Activated naive CD4-positive, alpha-beta T cell treated with anti-CD3 and anti-CD28 coated beads for 36 hours (primary cell): ENCODE results near the gene GGTA1. TPM values are rescaled to one million over a fixed set of nuclear protein-coding genes. Genes with fewer than 3 reads are reported as not detected.

Experiments
- CTCF ChIA-PET: fragments of 350-600 bp; sonication (Branson Sonifier 250); formaldehyde crosslinking; loops from one replicate; lab custom pipeline; 2021; ENCODE audit warnings: antibody characterized with exemption; lab: Charles Lee
- DNase-seq: peaks from one replicate; pipeline ENCODE4 v3.0.0-alpha.2; 2020
- H3K27ac Mint-ChIP-seq: one replicate; pipeline ENCODE4 v1.8.0; 2021; ENCODE audit warnings: mild to moderate bottlenecking, mixed read lengths
- H3K27me3 Mint-ChIP-seq: one replicate; pipeline ENCODE4 v1.8.0; 2021; ENCODE audit warnings: low read depth, mixed read lengths
- H3K36me3 Mint-ChIP-seq: one replicate; pipeline ENCODE4 v1.8.0; 2021; ENCODE audit warnings: low read depth, mixed read lengths
- H3K4me1 Mint-ChIP-seq: one replicate; pipeline ENCODE4 v1.8.0; 2021; ENCODE audit warnings: low read depth, mixed read lengths
- H3K4me3 Mint-ChIP-seq: one replicate; pipeline ENCODE4 v1.8.0; 2021; ENCODE audit warnings: mild to moderate bottlenecking, moderate library complexity, mixed read lengths
- H3K9me3 Mint-ChIP-seq: one replicate; pipeline ENCODE4 v1.8.0; 2021; ENCODE audit warnings: mixed read lengths
- intact Hi-C: fragments of 100-400 bp; cut with micrococcal nuclease; formaldehyde crosslinking; loops from one replicate; pipeline ENCODE4 v1.15.1; 2023
- total RNA-seq, 2 experiments: library from RNA; stranded (reverse); gene quantifications; one replicate each; pipeline ENCODE4 v1.2.3, GENCODE V29; 2021

Gene GGTA1
- total RNA-seq, 2 experiments from 2014 or later = not detected

DNA sequence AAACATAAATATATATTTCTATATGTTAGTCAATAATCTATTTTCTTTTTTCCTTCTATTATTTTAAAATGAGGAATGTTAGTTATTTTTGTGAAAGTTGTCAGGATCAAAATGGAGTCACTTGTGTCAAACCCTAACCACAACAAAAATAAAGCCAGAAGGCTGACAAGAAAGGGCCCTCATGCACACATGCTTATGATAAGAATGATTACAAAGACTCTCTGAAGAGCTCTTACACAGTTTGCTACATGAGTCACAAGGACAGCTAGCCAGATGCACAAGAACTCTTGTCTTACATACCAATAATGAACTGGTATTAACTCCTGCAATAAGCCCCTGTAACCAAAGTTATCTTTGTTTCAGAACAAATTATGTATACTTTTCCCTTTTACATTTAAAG is 64.7 kb downstream of the GGTA1 start:
- Mint-ChIP-seq H3K27ac (no peak overlapping the region), H3K36me3 (no peaks in the 10 kb centered on the region), H3K4me3 (no peak overlapping the region), H3K9me3 (no peaks in the 10 kb centered on the region), H3K4me1 (no peaks in the 10 kb centered on the region), H3K27me3 (peaks cover 5% of the 10 kb centered on the region)
- DNase-seq = no peak
- CTCF ChIA-PET = no interaction called here
- intact Hi-C loops = no loop called here

DNA sequence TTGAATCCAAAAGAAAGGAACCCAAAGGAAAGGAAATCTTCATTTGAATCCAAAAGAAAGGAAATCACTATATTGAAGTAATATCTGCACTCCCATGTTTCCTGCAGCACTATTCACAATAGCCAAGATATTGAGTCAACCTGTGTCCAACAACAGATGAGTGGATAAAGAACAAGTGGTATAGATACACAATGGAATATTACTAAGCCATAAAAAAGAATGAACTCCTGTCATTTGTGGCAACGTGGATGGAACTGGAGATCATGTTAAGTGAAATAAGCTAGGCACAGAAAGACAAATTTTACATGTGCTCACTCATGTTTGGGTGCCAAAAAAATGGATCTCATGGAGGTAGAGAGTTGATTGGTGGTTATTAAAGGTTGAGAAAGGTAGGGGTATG is 71.7 kb downstream of the GGTA1 start:
- DNase-seq = no peak
- intact Hi-C loops = no loop called here
- Mint-ChIP-seq H3K4me3 (no peak overlapping the region), H3K27me3 (peaks cover 6% of the 10 kb centered on the region), H3K27ac (no peak overlapping the region), H3K36me3 (no peaks in the 10 kb centered on the region), H3K4me1 (no peaks in the 10 kb centered on the region), H3K9me3 (peaks cover 5% of the 10 kb centered on the region)
- CTCF ChIA-PET = no interaction called here

DNA sequence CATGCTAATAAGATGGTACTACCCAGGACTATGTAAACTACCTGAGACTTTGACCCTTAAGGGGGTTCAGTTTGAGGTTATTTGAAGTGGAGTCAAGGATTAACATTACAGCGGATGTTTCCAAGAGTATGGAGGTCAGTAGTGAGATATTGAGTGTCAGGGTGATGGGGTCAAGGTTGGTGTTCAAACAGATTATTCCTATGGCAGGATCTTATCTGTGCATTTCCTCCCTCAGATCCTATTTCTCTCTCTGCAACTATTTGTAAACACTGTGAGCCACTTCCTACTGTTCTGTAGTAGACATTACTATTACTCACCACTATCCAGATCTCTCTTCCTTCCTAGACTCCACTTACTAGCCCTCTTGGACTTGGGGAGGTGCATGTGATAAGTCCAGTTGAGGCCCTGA is 75.6 kb downstream of the GGTA1 start:
- peaks cover 4% of the 10 kb centered on the region for H3K4me1 Mint-ChIP-seq
- CTCF ChIA-PET = no interaction called here
- H3K4me3 Mint-ChIP-seq = no peak overlapping the region
- no peak for DNase-seq
- peaks cover 9% of the 10 kb centered on the region for H3K27me3 Mint-ChIP-seq
- intact Hi-C loops = no loop called here
- no peak overlapping the region for H3K27ac Mint-ChIP-seq
- peaks cover 7% of the 10 kb centered on the region for H3K9me3 Mint-ChIP-seq
- H3K36me3 Mint-ChIP-seq = no peaks in the 10 kb centered on the region

DNA sequence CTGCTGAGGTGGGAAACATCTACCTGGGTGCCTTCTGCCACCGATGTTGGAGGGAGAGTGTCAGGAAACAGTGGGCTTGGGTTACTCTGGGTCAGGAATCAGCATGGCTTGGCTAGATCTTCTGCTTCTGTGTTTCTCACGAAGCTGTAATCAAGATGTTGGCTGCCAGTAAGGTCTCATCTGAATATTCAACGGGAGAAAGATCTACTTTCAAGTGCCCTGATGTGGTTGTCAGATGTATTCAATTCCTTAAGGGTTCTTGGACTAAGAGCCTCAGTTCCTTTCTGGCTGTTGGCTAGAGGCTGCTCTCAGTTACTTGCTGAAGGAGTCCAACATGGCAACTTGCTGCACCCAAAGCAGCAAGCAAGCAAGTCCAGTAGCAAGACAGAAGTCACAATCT is 87.7 kb downstream of the GGTA1 start:
- H3K4me3 Mint-ChIP-seq = no peak overlapping the region

DNA sequence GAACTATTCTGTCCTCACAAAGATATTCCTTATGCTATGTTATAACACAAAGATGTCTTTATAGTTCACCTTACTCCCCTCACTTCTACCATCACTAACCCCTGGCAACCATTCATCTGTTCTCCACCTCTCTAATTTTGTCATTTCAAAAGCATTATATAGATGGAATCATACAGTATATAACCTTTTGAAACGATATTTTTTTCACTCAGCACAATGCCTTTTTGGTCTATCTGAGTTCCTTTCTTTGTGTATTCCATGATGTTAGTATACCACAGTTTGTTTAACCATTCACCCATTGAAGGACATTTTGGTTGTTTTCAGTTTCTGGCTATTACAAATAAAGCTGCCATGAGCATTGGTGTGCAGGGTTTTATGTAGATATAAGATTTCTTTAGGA is 93.7 kb downstream of the GGTA1 start:
- no peaks in the 10 kb centered on the region for H3K27me3 Mint-ChIP-seq
- CTCF ChIA-PET = interaction anchor here (17.2 kb wide), 1 partner anchor 87 kb away, joined by 315 read pairs; no protein-coding TSS in a partner anchor
- intact Hi-C loops = loop anchor here (10.0 kb wide), 1 partner anchor 421 kb away; no protein-coding TSS in a partner anchor
- no peak for DNase-seq
- no peaks in the 10 kb centered on the region for H3K36me3 Mint-ChIP-seq
- H3K4me3 Mint-ChIP-seq = no peak overlapping the region
- H3K27ac Mint-ChIP-seq = no peak overlapping the region
- H3K4me1 Mint-ChIP-seq = no peaks in the 10 kb centered on the region
- H3K9me3 Mint-ChIP-seq = peaks cover 3% of the 10 kb centered on the region

More for the DNA sequence above, 87.7 kb downstream of the GGTA1 start:
- Mint-ChIP-seq H3K27me3 (no peaks in the 10 kb centered on the region), H3K27ac (no peak overlapping the region), H3K4me1 (no peaks in the 10 kb centered on the region), H3K36me3 (no peaks in the 10 kb centered on the region), H3K9me3 (no peaks in the 10 kb centered on the region)
- CTCF ChIA-PET = interaction anchor here (4.4 kb wide), 1 partner anchor 92 kb away, joined by 16 read pairs; no protein-coding TSS in a partner anchor
- intact Hi-C loops = no loop called here
- DNase-seq = no peak

Other genes starting within 250 kb of the GGTA1 start
- 1 to 10 TPM; 1.1 to 1.2 TPM for gene GSN, start 231.7 kb downstream of the GGTA1 start, total RNA-seq
- 10 to 100 TPM; 34.0 to 37.7 TPM for gene STOM, start 129.6 kb downstream of the GGTA1 start, total RNA-seq
- under 1 TPM in 1 of 2 experiments, not detected in 1; 0.35 TPM for gene DAB2IP, start 151.8 kb upstream of the GGTA1 start, total RNA-seq